RPMI8226 (cell line): ENCODE measurements around the gene HTD2.

Experiments
- DNase-seq: peaks from one replicate; pipeline ENCODE4 v3.0.0-alpha.2; 2015

The HTD2 gene

DNA sequence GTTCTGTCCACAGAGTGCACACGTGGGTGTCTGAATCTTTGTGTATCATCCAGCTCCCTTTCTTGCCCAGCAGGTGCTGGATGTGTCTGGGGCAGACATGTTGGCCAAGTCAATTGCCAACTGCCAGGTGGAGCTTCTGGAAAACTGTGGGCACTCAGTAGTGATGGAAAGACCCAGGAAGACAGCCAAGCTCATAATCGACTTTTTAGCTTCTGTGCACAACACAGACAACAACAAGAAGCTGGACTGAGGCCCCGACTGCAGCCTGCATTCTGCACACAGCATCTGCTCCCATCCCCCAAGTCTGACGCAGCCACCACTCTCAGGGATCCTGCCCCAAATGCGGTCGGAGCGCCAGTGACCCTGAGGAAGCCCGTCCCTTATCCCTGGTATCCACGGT, 12.8 kb upstream of the HTD2 start:
- no peak for DNase-seq

DNA sequence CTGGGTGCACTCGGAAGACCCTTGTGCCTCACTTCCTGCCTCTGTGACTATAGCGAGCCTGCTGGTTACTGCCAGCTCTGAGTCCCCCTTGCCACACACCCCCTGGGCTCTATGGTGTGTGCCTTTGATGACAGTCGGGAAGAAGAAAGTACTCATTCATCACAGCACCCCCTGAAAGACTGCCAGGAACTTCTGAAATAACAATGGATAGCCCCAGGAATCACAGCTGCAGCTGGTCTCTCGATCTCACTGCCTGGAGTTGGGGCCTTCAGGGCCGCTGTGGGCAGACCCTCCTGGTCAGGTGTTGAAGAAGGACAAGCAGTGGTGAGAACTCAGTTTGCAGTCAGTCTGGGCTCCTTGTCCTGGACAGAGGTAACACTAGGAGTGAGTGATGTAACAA, 10.1 kb upstream of the HTD2 start:
- DNase-seq, result no peak

DNA sequence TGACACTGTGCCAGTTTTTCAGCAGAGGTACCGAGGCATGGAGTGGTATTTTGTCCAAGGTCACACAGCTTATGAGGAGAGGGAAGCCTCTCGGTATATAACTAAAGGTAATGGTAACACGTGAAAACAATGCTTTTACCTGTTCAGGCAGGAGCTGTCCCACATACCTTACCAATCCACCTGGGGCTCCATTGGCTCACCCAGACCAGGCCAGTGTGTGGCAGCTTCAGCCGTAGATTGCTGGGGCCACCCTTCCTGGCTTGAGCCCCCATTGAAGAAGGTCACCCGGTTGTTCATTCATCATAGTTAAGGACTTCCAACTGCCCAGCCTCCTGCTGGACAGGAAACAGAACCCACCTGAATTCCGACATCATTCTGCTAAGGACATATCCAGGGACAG, 9.5 kb upstream of the HTD2 start:
- DNase-seq, result no peak

DNA sequence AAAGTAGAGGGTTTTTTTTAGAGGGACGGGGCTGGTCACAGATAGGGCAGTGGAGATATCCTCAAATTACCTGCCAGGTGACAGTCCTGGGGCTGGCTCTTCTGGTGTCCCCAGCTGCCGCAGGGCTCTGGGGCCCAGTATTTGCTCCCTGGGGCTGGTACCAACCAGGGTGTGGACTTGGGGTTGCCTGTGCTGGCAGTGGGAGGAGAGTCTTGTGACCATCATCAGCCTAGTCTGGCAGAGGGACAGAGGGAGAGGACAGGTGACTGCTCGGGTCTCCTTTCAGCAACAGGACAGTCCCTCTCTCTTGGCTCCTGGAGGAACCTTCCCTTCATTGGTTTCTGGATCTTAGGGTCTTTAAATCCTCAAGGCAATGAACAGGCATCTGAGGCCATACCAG, 8.1 kb upstream of the HTD2 start:
- DNase-seq, result no peak

DNA sequence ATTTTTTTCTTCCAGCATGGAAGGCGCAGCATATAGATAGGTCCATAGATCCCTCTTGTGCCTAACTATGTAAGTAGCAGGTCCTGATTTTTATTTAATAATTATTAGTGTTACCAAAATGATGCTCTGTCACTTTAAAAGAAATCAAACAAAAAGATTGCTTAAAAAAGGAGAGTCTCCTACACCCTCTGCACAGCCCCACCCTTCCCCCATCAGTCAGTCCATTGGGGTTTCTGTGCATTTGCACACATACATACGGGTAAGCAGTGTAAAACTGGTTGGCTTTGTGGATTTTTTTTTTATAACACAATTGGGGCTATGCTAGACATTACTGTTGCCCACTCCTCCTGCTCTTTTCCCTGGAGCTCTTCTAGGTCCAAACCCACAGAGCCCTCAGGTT, 7.2 kb upstream of the HTD2 start:
- no peak for DNase-seq

DNA sequence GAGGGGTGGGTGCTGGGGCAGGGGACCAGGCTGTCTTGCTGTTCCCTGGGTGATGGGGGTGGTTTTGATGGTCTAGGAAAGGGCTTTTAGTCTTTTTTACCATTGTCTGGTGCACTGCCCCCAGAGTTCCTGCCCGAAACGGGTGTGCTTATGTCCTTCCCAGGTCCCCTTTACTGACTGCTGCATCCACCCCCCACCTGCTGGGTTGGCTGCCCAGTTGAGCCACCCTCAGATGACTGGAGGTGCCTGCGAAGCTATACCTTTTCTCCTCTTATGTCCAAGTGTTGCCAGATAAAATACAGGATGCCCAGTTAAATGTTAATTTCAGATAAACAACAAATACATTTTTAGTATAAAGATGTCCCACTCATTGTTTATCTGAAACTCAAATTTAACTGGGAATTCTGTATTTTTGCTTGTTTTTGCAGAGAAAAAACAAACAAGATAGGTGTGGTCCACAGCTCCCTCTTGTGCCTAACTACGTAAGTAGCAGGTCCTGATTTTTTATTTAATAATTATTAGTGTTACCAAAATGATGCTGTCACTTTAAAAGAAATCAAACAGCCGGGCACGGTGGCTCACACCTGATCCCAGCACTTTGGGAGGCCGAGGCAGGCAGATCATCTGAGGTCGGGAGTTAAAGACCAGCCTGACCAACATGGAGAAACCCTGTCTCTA, 6.3 kb upstream of the HTD2 start:
- no peak for DNase-seq

DNA sequence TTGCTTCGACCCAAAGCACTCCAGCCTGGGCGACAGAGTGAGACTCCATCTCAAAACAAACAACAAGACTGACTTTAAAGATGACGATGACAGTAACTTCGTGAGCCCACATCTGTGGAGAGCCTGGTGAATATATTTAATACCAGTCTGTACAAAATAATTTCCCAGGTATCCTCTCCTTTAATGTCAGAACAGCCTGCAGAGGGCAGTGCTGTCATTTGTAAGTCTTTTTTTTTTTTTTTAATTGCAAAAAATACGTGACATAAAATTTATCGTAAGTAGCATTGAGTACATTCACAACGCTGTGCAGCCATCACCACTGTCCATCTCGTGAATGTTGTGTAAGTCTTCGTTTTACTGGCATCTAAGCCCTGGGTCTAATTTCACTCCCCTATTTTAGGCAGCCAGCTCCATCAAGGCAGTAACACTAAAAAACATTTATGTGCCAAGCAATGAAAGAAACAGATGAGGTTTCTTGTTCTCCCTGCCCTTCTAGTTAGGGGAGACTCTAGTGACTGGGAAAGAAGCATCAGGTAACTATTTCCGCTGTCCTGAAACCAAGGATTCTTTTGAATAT, 1.4 kb downstream of the HTD2 start:
- DNase-seq, result peak; percentile 65

DNA sequence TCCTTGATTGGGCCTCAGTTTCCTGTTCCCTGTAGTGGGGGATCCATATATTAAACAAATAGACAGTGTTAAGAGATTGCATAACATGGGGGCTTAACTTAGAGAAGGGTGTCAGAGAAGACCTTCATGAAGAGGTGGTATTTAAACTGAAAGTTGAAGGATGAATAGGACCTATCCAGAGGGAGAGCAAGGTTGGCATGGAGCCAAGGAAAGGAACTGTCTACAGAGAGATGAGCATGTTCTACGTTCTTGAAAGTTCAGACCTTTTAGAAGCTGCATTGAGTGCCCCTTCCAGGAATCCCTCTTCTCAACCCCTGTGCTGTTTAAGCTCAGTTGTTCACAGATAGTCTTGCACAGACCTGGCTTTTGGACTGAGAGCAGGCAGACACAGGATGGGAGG, 2.4 kb downstream of the HTD2 start:
- no peak for DNase-seq

DNA sequence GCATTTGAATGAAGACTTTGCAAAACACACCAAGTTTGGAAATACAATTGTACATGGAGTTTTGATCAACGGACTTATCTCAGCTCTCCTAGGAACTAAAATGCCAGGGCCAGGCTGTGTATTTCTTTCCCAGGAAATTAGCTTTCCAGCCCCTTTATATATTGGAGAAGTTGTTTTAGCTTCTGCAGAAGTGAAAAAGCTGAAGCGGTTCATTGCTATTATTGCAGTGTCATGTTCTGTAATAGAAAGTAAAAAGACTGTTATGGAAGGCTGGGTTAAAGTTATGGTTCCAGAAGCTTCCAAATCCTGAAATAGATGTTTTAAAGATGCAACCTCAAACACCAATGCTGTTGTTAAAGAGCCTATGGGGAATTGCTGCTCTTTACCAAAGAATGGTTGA, 11.5 kb downstream of the HTD2 start:
- DNase-seq, result no peak

DNA sequence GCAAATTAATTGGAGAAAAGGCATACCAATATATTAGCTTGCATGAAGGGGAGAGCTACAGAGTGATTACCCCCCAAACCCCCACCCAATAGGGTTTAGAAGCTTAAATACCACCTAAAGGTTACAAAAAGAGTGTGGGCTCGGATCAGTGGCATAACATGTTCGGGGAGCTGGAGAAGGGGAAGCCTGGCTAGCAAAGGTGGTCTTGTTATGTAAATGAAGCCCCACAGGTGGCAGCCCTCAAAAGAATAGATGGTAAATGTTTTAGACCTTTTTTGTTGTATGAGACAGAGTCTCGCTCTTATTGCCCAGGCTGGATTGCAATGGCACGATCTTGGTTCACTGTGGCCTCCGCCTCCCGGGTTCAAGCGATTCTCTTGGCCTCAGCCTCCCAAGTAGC, 15.5 kb downstream of the HTD2 start:
- no peak for DNase-seq

DNA sequence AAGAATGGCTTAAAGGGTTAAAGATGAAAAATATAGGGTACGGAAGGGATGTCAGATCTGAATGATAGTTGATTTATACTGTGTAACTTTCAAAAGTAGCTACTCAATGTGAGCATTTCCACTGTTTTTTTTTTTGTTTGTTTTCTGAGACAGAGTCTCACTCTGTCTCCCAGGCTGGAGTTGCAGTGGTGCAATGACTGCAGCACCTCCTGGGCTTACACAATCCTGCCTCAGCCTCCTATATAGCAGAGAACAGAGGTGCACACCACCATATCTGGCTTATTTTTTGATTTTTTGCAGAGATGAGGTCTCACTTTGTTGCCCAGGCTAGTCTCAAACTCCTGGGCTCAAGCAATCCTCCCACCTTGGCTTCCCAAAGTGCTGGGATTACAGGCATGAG, 16.5 kb downstream of the HTD2 start:
- no peak for DNase-seq

DNA sequence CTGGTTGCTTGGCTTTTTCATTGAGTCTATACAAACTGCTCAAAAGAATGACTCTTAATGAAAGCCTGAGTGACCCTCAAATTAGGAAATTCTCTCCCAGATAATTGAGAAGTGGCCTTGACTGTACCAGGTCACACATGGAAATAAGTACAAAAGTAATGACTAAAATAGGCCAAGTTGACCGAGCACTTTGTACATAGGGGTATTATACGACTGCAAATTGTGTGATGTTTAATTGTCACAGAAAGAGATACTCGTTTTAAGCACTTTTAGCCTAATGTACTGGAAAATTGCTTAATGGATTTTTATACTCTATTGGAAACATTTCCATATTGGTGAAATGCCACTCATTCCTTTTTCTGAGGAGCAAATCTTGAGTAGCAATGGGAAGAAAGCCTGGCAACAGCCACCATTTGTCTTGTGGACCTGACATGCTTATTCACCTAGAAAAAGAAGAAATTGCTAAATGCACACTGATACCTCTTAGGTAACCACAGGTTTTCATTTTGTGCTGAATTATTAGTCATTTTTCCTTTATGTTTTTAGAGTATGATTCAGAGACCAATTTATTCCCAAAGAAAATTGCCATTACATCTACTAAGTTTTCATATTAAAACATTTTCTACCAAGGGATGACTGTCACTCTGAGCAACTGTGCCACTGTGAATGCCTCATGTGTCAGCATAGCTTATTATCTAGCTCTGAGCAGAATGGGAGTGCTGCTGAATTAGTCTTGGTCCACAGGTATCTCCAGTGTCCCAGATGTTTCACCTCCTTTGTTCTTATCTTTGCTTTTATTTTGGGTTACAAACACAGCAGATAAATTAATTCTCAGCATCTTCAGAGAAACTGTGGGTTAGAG, 17.4 kb downstream of the HTD2 start:
- no peak for DNase-seq

DNA sequence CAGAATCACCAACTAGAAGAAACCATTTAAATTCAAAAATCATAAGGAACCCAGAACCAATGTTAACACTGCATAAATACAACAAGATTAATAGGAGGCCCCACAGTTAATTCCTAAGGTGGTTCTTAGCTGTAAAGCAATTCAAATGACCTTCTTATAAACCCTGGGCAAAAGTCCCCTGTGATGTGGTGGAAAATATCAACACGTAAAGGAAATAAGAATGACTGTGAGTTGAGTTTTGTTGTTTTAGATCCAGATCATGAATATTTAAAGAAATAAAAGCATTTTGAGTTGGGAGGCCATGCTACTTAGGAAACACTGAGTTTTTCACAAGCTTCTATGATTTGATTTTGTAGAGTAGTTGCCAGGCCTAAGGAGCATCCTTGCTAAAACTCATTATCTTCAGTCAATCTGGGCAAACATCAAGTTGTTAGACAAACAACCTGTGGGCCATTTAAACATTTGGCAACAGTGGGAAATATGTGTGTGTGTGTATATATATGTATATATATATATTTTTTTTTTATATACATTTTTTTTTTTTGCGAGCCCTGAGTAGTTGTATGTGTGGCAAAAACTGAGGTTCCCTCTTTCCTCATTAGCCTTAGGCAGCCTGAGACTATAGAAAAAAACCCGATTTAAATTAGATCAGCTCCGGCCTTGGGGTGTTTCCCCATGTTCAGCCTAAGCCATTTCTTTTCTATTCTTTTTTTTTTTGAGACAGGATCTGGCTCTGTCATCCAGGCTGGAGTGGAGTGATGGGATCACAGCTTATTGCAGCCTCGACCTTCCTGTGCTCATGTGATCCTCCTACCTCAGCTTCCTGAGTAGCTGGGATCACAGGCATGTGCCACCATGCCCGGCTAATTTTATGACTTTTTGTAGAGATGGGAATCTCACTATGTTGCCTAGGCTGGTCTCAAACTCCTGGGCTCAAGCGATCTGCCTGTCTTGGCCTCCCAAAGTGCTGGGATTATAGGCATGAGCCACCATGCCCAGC, 18.4 kb downstream of the HTD2 start:
- DNase-seq, result no peak

DNA sequence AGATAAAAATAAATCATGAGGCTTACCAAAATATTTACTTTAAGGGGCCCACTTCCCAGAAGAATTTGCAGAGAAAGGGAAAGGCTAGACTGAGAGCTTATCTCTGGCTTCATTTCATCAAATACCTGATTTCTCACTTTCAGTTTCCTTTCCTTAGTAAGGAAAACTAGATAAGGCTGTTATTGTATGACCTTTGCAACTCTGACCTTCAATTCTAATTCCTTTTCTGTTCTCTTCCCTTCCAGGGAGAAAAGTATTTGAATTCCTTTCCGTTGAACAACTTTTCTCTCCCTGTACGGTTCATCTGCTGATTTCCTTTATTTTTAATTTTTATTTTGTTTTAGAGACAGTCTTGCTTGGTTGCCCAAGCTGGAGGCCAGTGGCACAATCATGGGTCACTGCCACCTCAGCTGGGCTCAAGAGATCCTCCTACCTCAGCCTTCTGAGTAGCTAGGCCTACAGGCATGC, 19.2 kb downstream of the HTD2 start:
- no peak for DNase-seq

DNA sequence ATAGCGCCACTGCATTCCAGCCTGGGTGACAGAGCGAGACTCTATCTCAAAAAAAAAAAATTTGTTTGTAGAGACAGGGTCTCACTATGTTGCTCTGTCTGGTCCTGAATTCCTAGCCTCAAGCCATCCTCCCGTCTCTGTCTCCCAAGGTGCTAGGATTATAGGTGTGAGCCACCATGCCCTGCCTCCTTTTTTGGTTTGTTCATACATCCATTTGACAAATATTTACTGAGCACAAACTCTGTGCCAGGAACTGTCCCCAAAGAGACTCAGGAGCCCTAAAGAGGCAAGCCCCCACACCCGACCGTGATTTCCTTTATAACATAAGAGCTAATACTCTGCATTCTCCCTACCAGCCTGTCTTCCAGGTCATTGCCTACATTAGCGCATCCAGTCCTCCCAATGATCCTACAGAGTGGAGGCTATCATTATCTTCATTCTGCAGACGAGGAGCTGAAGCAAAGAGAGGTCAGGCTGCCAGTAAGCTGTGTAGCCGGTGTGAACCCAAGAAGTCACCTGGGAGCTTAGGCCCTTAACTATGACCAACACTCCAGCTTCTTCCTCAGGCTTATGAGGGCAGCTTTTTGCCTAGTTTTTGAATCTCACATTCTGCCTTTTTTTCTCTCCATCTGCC, 20.1 kb downstream of the HTD2 start:
- no peak for DNase-seq

DNA sequence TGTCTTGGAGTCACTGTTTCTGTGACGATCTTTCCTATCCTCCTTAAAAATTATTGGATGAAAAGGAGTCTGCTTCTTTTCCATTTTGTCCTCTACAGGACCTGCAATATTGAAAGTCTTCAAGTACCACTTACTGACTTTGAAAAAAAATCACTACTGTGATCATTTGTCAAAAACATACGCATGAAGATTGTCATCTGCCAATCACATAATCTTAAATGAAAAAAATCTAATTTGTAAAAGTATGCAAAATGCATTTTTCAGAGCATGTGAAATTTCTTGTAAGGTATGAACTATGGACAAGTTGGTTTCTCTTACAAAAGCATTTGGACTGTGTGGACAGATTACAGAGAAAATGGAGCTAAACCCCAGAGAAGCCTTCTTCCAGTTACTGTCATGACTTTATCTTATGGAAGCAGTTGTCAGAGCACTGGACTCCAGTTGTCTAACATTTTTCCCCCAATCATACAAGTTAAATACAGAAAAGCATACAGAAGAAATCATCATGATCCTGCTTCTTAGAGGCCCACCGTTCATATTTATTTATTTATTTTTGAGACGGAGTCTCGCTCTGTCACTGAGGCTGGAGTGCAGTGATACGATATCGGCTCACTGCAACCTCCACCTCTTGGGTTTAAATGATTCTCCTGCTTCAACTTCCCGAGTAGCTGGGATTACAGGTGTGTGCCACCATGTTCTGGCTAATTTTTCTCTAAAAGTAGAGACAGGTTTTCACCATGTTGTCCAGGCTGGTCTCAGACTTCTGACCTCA, 23.0 kb downstream of the HTD2 start:
- DNase-seq, result no peak

DNA sequence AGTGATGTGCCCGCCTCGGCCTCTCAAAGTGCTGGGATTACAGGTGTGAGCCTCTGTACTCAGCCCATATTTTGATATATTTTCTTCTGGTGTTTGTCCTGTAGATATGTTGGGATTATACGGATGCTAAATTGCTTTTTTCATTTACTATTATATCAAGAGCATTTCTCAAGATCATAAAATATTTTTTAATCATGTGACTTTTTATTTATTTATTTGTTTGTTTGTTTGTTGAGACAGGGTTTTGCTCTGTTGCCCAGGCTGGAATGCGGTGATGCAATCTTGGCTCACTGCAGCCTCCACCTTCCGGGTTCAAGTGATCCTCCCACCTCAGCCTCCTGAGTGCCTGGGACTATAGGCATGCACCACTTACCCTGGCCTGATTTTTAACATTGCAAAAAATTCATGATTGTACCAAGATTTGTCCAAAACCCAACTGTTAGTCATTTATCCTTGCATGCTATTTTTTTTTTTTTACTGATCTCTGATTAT, 23.6 kb downstream of the HTD2 start:
- no peak for DNase-seq

DNA sequence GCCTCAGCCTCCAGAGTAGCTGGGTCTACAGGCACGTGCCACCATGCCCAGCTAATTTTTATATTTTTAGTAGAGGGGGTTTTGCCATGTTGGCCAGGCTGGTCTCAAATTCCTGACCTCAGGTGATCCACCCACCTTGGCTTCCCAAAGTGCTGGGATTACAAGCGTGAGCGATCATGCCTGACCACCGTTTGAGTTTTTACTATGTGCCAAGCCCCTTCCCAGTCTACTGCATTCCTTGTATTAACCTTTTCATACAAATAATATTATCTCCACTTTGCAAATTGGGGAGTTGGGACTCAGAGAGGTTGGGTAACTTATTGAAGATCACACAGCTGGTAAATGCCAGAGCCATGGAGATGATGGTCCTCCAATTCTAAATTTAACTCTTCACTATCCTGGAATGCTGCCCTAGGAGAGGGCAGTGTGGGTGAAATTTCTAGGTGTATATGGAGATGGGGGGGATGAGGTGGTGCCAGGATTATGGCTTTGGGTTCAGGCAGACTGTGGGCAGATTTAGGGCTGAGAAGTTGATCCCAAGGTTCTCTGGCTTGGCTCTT, 25.4 kb downstream of the HTD2 start:
- DNase-seq, result no peak

DNA sequence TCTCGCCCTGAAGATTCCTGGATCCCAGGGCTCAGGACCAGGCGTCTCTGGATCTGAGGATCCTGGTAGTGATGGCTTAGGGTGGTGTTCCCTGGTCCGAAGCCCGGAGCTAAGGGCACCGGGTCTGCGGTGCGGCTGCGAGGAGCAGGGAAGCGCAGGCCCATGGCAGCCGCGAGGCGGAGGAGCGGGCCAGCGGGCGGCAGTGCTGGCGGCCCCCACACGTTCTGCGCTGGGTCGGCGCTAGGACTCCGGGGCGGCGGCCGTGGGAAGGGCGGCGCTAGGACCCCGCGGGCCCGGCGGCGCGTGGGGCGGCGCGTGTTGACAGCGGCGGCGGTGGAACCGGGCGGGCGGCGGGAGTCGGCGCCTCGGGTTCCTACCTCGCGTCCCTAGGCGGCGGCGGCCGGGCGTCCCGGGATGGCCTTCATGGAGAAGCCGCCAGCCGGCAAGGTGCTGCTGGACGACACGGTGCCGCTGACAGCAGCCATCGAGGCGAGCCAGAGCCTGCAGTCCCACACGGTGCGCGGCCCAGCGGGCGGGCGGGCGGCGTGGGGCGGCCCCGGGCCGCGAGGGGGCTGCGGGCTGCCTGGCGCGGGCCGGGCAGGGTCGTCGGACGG, 26.4 kb downstream of the HTD2 start, which contains the start of gene PXK:
TSS of gene PXK (plus strand) at position 318 of the 614 bp plus-strand sequence. CDS start at position 415, 97 bp downstream.
- peak; percentile 86 for DNase-seq
